SK-N-SH treated with all-trans-retinoic acid at 6 μM for 48 hours (cell line): ENCODE measurements around the gene HTR3A.

Experiments used
- ATAC-seq: fragments of 200-7000 bp; cut with Tn5 transposase; 3 replicates; pipeline ENCODE4 v1.9.1; 2020; ENCODE audit warnings: mild to moderate bottlenecking, moderate library complexity
- ARNTL ChIP-seq: fragments of 450-650 bp; formaldehyde crosslinking; IDR thresholded peaks from 2 replicates; pipeline ENCODE4 v1.5.0; 2020; ENCODE audit warnings: low read depth, mild to moderate bottlenecking, moderate library complexity, borderline replicate concordance
- BACH2 ChIP-seq: fragments of 250-450 bp; sonication (Bioruptor Pico); IDR thresholded peaks from 2 replicates; pipeline ENCODE4 v1.9.0; 2021; ENCODE audit warnings: mild to moderate bottlenecking, borderline replicate concordance
- CREB5 ChIP-seq: fragments of 250-450 bp; sonication (Bioruptor Pico); IDR thresholded peaks from 2 replicates; pipeline ENCODE4 v1.5.1; 2020; ENCODE audit warnings: low read depth, mild to moderate bottlenecking, moderate library complexity
- CSDC2 ChIP-seq: fragments of 250-450 bp; sonication (Bioruptor Pico); IDR thresholded peaks from 2 replicates; pipeline ENCODE4 v1.5.0; 2020; ENCODE audit warnings: mild to moderate bottlenecking, moderate library complexity
- ESRRG ChIP-seq: fragments of 250-450 bp; sonication (Bioruptor Pico); IDR thresholded peaks from 2 replicates; pipeline ENCODE4 v1.6.1; 2021; ENCODE audit warnings: mild to moderate bottlenecking
- GLIS3 ChIP-seq: fragments of 250-450 bp; sonication (Bioruptor Pico); IDR thresholded peaks from 2 replicates; pipeline ENCODE4 v1.5.0; 2020; ENCODE audit warnings: mild to moderate bottlenecking, moderate library complexity
- ISL1 ChIP-seq: fragments of 250-450 bp; sonication (Bioruptor Pico); IDR thresholded peaks from 2 replicates; pipeline ENCODE4 v2.1.2; 2022; ENCODE audit warnings: mild to moderate bottlenecking, moderate library complexity
- OSR1 ChIP-seq: fragments of 250-450 bp; sonication (Bioruptor Pico); IDR thresholded peaks from 2 replicates; pipeline ENCODE4 v1.8.0; 2022; ENCODE audit warnings: moderate library complexity, mild to moderate bottlenecking, inconsistent platforms
- POU6F1 ChIP-seq: fragments of 250-450 bp; sonication (Bioruptor Pico); IDR thresholded peaks from 2 replicates; pipeline ENCODE4 v1.8.0; 2021; ENCODE audit warnings: low read depth, mild to moderate bottlenecking, moderate library complexity, borderline replicate concordance
- PPARA ChIP-seq: fragments of 250-450 bp; sonication (Bioruptor Pico); IDR thresholded peaks from 2 replicates; pipeline ENCODE4 v1.5.0; 2020; ENCODE audit warnings: mild to moderate bottlenecking, borderline replicate concordance
- RARB ChIP-seq: fragments of 250-450 bp; sonication (Bioruptor Pico); IDR thresholded peaks from 2 replicates; pipeline ENCODE4 v1.8.0; 2021; ENCODE audit warnings: mild to moderate bottlenecking, moderate library complexity
- SNAI2 ChIP-seq: fragments of 250-450 bp; sonication (Bioruptor Pico); IDR thresholded peaks from 2 replicates; pipeline ENCODE4 v1.5.0; 2020; ENCODE audit warnings: mild to moderate bottlenecking, moderate library complexity
- TCF4 ChIP-seq: fragments of 250-450 bp; sonication (Bioruptor Pico); IDR thresholded peaks from 2 replicates; pipeline ENCODE4 v1.8.0; 2021; ENCODE audit warnings: mild to moderate bottlenecking, moderate library complexity, borderline replicate concordance
- TOX ChIP-seq: fragments of 250-450 bp; sonication (Bioruptor Pico); IDR thresholded peaks from 2 replicates; pipeline ENCODE4 v1.8.0; 2021; ENCODE audit warnings: mild to moderate bottlenecking, moderate library complexity, borderline replicate concordance
- TSHZ2 ChIP-seq: fragments of 250-450 bp; sonication (Bioruptor Pico); IDR thresholded peaks from 2 replicates; pipeline ENCODE4 v1.5.0; 2020; ENCODE audit warnings: mild to moderate bottlenecking, moderate library complexity
- ZFP30 ChIP-seq: fragments of 450-650 bp; formaldehyde crosslinking; IDR thresholded peaks from 2 replicates; pipeline ENCODE4 v1.5.0; 2022; ENCODE audit warnings: mild to moderate bottlenecking, moderate library complexity
- ZNF565 ChIP-seq: fragments of 450-650 bp; formaldehyde crosslinking; conservative IDR thresholded peaks from 2 replicates; pipeline ENCODE4 v1.5.0; 2020; ENCODE audit warnings: low read depth, mild to moderate bottlenecking, moderate library complexity
- ZNF70 ChIP-seq: fragments of 450-650 bp; formaldehyde crosslinking; IDR thresholded peaks from 2 replicates; pipeline ENCODE4 v1.5.0; 2020; ENCODE audit warnings: mild to moderate bottlenecking, moderate library complexity
- ZNF8 ChIP-seq: fragments of 450-650 bp; formaldehyde crosslinking; IDR thresholded peaks from 2 replicates; pipeline ENCODE4 v1.5.0; 2020; ENCODE audit warnings: mild to moderate bottlenecking, moderate library complexity
- TF ChIP-seq, protein P1 (sequence below): fragments of 250-450 bp; sonication (Bioruptor Pico); IDR thresholded peaks from 2 replicates; pipeline ENCODE4 v1.8.0; 2020; ENCODE audit warnings: mild to moderate bottlenecking, moderate library complexity, borderline replicate concordance

Gene HTR3A

DNA sequence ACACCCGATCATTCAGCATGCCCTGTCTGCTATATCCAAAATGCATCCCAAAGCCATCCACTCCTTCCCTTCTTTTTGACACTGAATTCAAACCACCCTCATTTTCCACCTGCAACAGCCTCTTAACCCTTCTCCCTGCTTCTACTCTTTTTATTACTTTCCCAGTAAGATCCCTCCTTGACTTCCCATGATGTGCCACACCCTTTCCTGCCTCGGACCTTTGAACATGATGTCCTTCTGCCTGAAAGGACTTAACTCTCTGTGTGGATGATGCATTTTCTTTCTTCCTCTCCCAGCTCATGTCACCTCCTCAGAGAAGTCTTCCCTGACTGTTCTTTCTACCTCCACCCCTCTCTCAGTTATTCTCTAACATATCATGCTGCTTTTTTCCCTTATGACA lies 36.5 kb downstream of the HTR3A start:
- no peak for ATAC-seq
- TF ChIP-seq ISL1 (CRISPR knock-in tag) (no peak), ZNF70 (CRISPR knock-in tag) (no peak), BACH2 (CRISPR knock-in tag) (no peak), ZNF565 (CRISPR knock-in tag) (no peak), OSR1 (CRISPR knock-in tag) (no peak), ARNTL (no peak), TOX (no peak), CREB5 (no peak), CSDC2 (CRISPR knock-in tag) (no peak), PPARA (no peak), ZFP30 (CRISPR knock-in tag) (no peak), POU6F1 (no peak), GLIS3 (CRISPR knock-in tag) (no peak)
- TF ChIP-seq, protein P1, sequence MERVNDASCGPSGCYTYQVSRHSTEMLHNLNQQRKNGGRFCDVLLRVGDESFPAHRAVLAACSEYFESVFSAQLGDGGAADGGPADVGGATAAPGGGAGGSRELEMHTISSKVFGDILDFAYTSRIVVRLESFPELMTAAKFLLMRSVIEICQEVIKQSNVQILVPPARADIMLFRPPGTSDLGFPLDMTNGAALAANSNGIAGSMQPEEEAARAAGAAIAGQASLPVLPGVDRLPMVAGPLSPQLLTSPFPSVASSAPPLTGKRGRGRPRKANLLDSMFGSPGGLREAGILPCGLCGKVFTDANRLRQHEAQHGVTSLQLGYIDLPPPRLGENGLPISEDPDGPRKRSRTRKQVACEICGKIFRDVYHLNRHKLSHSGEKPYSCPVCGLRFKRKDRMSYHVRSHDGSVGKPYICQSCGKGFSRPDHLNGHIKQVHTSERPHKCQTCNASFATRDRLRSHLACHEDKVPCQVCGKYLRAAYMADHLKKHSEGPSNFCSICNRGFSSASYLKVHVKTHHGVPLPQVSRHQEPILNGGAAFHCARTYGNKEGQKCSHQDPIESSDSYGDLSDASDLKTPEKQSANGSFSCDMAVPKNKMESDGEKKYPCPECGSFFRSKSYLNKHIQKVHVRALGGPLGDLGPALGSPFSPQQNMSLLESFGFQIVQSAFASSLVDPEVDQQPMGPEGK, result no peak

DNA sequence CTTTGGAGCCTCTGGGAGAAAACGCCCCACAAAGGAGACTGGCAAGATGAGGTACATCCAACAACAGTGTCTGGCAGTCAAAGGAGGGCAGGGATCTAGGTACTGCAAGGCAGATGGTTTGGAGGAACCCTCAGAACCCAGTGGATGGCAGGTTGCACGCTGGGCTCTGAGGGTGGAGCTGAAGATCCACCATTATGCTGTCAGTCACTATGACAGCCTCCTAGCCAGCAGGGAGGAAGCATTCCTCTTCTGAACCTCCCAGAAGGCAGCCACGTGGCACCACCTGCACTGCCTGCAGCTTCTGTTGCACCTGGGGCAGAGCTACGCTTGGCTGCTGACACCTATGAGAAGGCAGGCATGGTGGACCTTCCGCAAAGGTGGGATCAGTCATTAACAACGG lies 40.2 kb downstream of the HTR3A start:
- ATAC-seq, result no peak
- TF ChIP-seq GLIS3 (CRISPR knock-in tag), result no peak
- no peak for TF ChIP-seq RARB (CRISPR knock-in tag)
- TF ChIP-seq ZFP30 (CRISPR knock-in tag), result no peak
- no peak for TF ChIP-seq TOX
- no peak for TF ChIP-seq SNAI2
- no peak for TF ChIP-seq CREB5
- no peak for TF ChIP-seq ISL1 (CRISPR knock-in tag)
- no peak for TF ChIP-seq ZNF8 (CRISPR knock-in tag)
- no peak for TF ChIP-seq CSDC2 (CRISPR knock-in tag)
- no peak for TF ChIP-seq ESRRG (CRISPR knock-in tag)
- no peak for TF ChIP-seq TSHZ2 (CRISPR knock-in tag)
- TF ChIP-seq ARNTL, result no peak
- TF ChIP-seq, protein P1, result no peak
- no peak for TF ChIP-seq ZNF70 (CRISPR knock-in tag)
- TF ChIP-seq POU6F1, result no peak
- TF ChIP-seq BACH2 (CRISPR knock-in tag), result no peak
- no peak for TF ChIP-seq OSR1 (CRISPR knock-in tag)
- TF ChIP-seq TCF4 (CRISPR knock-in tag), result no peak
